A549 (cell line): ENCODE data around the gene NAGPA. TPM values are rescaled to one million over a fixed set of nuclear protein-coding genes. Genes with fewer than 3 reads are reported as not detected.

Experiments
- ATAC-seq, 2 experiments: fragments of 200-7000 bp in 1 of 2; fragments of >200 bp in 1 of 2; cut with Nextera tagmentation in 1 of 2; cut with Tn5 transposase in 1 of 2; 3 replicates each; pipeline versions ENCODE4 v1.8.0 to v1.9.1; 2018 to 2020; ENCODE audit warnings: mild to moderate bottlenecking in 1 of 2, moderate library complexity in 1 of 2
- CTCF ChIA-PET: fragments of 300-600 bp; sonication (Branson Sonifier 250); formaldehyde crosslinking; extraction: SDS; loops from one replicate; lab custom pipeline; 2021; ENCODE audit warnings: antibody characterized with exemption, inconsistent platforms; lab: Yijun Ruan, JAX
- POLR2A ChIA-PET: fragments of 350-600 bp; formaldehyde crosslinking; extraction: SDS; loops from one replicate; lab custom pipeline; 2021; ENCODE audit warnings: antibody characterized with exemption, inconsistent platforms; lab: Yijun Ruan, JAX
- DNase-seq, 2 experiments: peaks; one replicate each; pipeline versions ENCODE4 v3.0.0 to v3.0.0-alpha.2; 2011 to 2016; ENCODE audit warnings: low read depth in 1 of 2, low spot score in 1 of 2
- FAIRE-seq: peaks from 2 replicates; lab custom pipeline; 2011; peaks lifted over from hg19 to GRCh38; lab: Jason Lieb, UNC
- H3K27ac ChIP-seq, 2 experiments: fragments of >200 bp; sonication (Bioruptor Twin); formaldehyde crosslinking; 3 replicates each; pipeline ENCODE4 v1.5.1; 2016 to 2017
- H3K4me1 ChIP-seq: fragments of >200 bp; sonication (Bioruptor Twin); formaldehyde crosslinking; 3 replicates; pipeline ENCODE4 v1.6.1; 2016
- H3K4me2 ChIP-seq: fragments of >200 bp; sonication (Bioruptor Twin); formaldehyde crosslinking; 3 replicates; pipeline ENCODE4 v1.6.1; 2016
- H3K4me3 ChIP-seq: fragments of >200 bp; sonication (Bioruptor Twin); formaldehyde crosslinking; 3 replicates; pipeline ENCODE4 v1.5.1; 2016
- H3K9me3 ChIP-seq: fragments of >200 bp; sonication (Bioruptor Twin); formaldehyde crosslinking; 3 replicates; pipeline ENCODE4 v1.6.1; 2016
- ATOH8 ChIP-seq: fragments of 250-450 bp; sonication (Bioruptor Pico); IDR thresholded peaks from 2 replicates; pipeline ENCODE4 v1.5.0; 2020; ENCODE audit warnings: low read depth, mild to moderate bottlenecking, moderate library complexity
- EHMT2 ChIP-seq: fragments of 200-600 bp; sonication (generic); IDR thresholded peaks from 2 replicates; pipeline ENCODE4 v1.6.1; 2016; ENCODE audit warnings: antibody characterized with exemption, low read depth, mild to moderate bottlenecking, moderate library complexity
- ESRRA ChIP-seq: fragments of 150-350 bp; IDR thresholded peaks from 2 replicates; pipeline ENCODE4 v1.6.1; 2014; ENCODE audit warnings: mild to moderate bottlenecking, low read length, borderline replicate concordance
- HDAC2 ChIP-seq: fragments of 200-600 bp; sonication (generic); IDR thresholded peaks from 2 replicates; pipeline ENCODE4 v1.6.1; 2016
- HES2 ChIP-seq: fragments of >200 bp; sonication (Bioruptor Twin); formaldehyde crosslinking; IDR thresholded peaks from 2 replicates; pipeline ENCODE4 v1.6.1; 2016
- HEYL ChIP-seq: fragments of 250-450 bp; sonication (Bioruptor Pico); IDR thresholded peaks from 2 replicates; pipeline ENCODE4 v1.8.0; 2021; ENCODE audit warnings: mild to moderate bottlenecking, moderate library complexity
- HMGXB4 ChIP-seq: fragments of 250-450 bp; sonication (Bioruptor Pico); IDR thresholded peaks from 2 replicates; pipeline ENCODE4 v1.5.0; 2021; ENCODE audit warnings: mild to moderate bottlenecking, moderate library complexity, borderline replicate concordance
- HOXB13 ChIP-seq: fragments of 250-450 bp; sonication (Bioruptor Pico); IDR thresholded peaks from 2 replicates; pipeline ENCODE4 v1.5.0; 2020; ENCODE audit warnings: low read depth, mild to moderate bottlenecking, moderate library complexity
- JUN ChIP-seq, 2 experiments: fragments of >200 bp; sonication (Bioruptor Twin); formaldehyde crosslinking; IDR thresholded peaks; 2 replicates in 1 of 2; 3 replicates in 1 of 2; pipeline ENCODE4 v1.6.1; 2016 to 2017
- KDM5A ChIP-seq: fragments of 200-600 bp; sonication (generic); IDR thresholded peaks from 2 replicates; pipeline ENCODE4 v1.6.1; 2016; ENCODE audit warnings: antibody characterized with exemption, mild to moderate bottlenecking
- NFE2L2 ChIP-seq: fragments of 150-350 bp; conservative IDR thresholded peaks from 2 replicates; pipeline ENCODE4 v1.6.1; 2014; ENCODE audit warnings: low read length
- PBX3 ChIP-seq: IDR thresholded peaks from 2 replicates; pipeline ENCODE4 v1.6.1; 2012
- POLR2A ChIP-seq: IDR thresholded peaks from 2 replicates; pipeline ENCODE4 v1.6.1; 2012; ENCODE audit warnings: mild to moderate bottlenecking, low read length
- REST ChIP-seq: fragments of 200-600 bp; sonication (generic); IDR thresholded peaks from 2 replicates; pipeline ENCODE4 v1.6.1; 2016; ENCODE audit warnings: antibody characterized with exemption, mild to moderate bottlenecking, moderate library complexity
- RFX5 ChIP-seq: fragments of 450-650 bp; IDR thresholded peaks from 2 replicates; pipeline ENCODE4 v1.7.1; 2014; ENCODE audit warnings: antibody characterized with exemption, mild to moderate bottlenecking, moderate library complexity
- RNF2 ChIP-seq: fragments of 200-600 bp; sonication (generic); IDR thresholded peaks from 2 replicates; pipeline ENCODE4 v1.6.1; 2016; ENCODE audit warnings: low read depth, mild to moderate bottlenecking, antibody characterized with exemption, moderate library complexity, borderline replicate concordance
- SMC3 ChIP-seq: fragments of >200 bp; sonication (Bioruptor Twin); formaldehyde crosslinking; IDR thresholded peaks from 3 replicates; pipeline ENCODE4 v1.6.1; 2018; ENCODE audit warnings: inconsistent platforms
- TP53 ChIP-seq: fragments of 250-450 bp; sonication (Bioruptor Pico); IDR thresholded peaks from 2 replicates; pipeline ENCODE4 v1.5.0; 2021; ENCODE audit warnings: mild to moderate bottlenecking, moderate library complexity
- WGBS: methylation state at CpG from one replicate; pipeline ENCODE4 v1.1.6; 2017; ENCODE audit errors: missing lambda C conversion rate; 5-methylcytosine and 5-hydroxymethylcytosine counted together
- polyA plus RNA-seq, 4 experiments: library from polyadenylated mRNA; depleted of rRNA in 3 of 4; stranded (reverse); fragments of >200 nt; fragmentation: RNase III in 1 of 4; extraction: RNeasy Plus Mini Kit Qiagen cat#74134 plus additional on column Dnase treatment in 1 of 4; gene quantifications; 2 replicates in 3 of 4; 3 replicates in 1 of 4; pipeline ENCODE4 v1.2.3, GENCODE V29; 2011 to 2017

NAGPA gene
- polyA plus RNA-seq, 2 of the 4 experiments (the other 2 are of a cell fraction): 6.5 to 17.3 TPM

GRCh38 chr16:5070431-5071186, 36.9 kb upstream of the NAGPA start:
- POLR2A ChIA-PET: no interaction called here
- Histone ChIP-seq H3K27ac (peak overlapping the region in 1 of 2 experiments; percentile 91; a peak in 4 of 6 replicates), H3K9me3 (no peaks in the 10 kb centered on the region), H3K4me1 (peaks cover 4% of the 10 kb centered on the region; the same call in 1 of the 3 replicates)
- CTCF ChIA-PET: interaction anchor here (1.1 to 1.7 kb wide), 3 partner anchors 14 to 21 kb away, joined by 3 to 8 read pairs (median 4); no protein-coding TSS in a partner anchor
- no peak for DNase-seq
- TF ChIP-seq POLR2A: no peak
- no peak for TF ChIP-seq EHMT2
- TF ChIP-seq ATOH8 (CRISPR knock-in tag): no peak
- TF ChIP-seq KDM5A: no peak
- TF ChIP-seq HMGXB4 (CRISPR knock-in tag): no peak
- TF ChIP-seq TP53: no peak
- TF ChIP-seq HES2: no peak
- no peak for TF ChIP-seq RFX5
- TF ChIP-seq JUN (IDR thresholded peaks at IDR 0.05): no peak
- TF ChIP-seq, all 56 proteins: peak for 0
- ATAC-seq (no peak), FAIRE-seq (no peak)
- no peak overlapping the region; the same call in 2 of the 3 replicates for H3K4me2 ChIP-seq
- no peak overlapping the region for H3K4me3 ChIP-seq
- WGBS: 62% methylated on average over 12 of the region's 15 CpGs

- H3K4me2 ChIP-seq: no peak overlapping the region
- H3K9me3 ChIP-seq: no peaks in the 10 kb centered on the region
- TF ChIP-seq PBX3: no peak
- no peak for TF ChIP-seq ATOH8 (CRISPR knock-in tag)
- no peak for TF ChIP-seq HOXB13 (CRISPR knock-in tag)
- TF ChIP-seq NFE2L2: no peak
- no peak for TF ChIP-seq RFX5
- TF ChIP-seq SMC3: no peak
- TF ChIP-seq ESRRA: no peak
- no peak for TF ChIP-seq RNF2
- no peak for TF ChIP-seq REST
- TF ChIP-seq HEYL (CRISPR knock-in tag): no peak
- no peak for TF ChIP-seq HDAC2
- TF ChIP-seq HES2: no peak
- FAIRE-seq: no peak
- no peak for ATAC-seq
- 75% methylated on average over 9 of the region's 9 CpGs for WGBS
- H3K27ac ChIP-seq: no peak overlapping the region
- peaks cover 9% of the 10 kb centered on the region; the same call in 1 of the 3 replicates for H3K4me1 ChIP-seq
- no peak overlapping the region for H3K4me3 ChIP-seq
- no peak for DNase-seq
- ChIA-PET CTCF (interaction anchor here (0.8 to 1.1 kb wide), 2 partner anchors 14 to 16 kb away, joined by 3 read pairs; no protein-coding TSS in a partner anchor), POLR2A (no interaction called here)
These were observed 36.1 kb upstream of the NAGPA start for GRCh38 chr16:5069854-5070253.
